Stimulated activated CD8-positive, alpha-beta memory T cell treated with anti-CD3 and anti-CD28 coated beads, Interleukin-4, amount 100 ng/mL, for 1 hour (primary cell): ENCODE results near the gene TF.

Experiments used
- DNase-seq, 2 donors: peaks; one replicate each; pipeline ENCODE4 v3.0.0-alpha.2; 2020; ENCODE audit warnings: low read depth in 2 of 2, low spot score in 1 of 2

The TF gene

DNA sequence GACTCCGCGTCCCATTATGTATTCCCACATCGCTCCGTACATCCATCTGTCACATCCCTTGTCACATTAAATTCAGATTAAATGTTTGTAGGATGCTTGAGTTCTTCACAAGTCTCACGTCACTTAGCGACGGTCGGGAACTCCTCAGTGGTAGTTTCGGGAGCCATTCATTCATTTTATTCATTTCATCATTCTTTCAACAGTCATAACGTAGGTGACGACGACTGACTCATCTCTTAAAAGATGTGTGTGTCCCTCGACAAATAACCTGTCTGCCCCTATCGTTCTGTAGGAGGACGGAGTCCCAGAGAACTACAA lies 59.1 kb downstream of the TF start:
- no peak for DNase-seq

DNA sequence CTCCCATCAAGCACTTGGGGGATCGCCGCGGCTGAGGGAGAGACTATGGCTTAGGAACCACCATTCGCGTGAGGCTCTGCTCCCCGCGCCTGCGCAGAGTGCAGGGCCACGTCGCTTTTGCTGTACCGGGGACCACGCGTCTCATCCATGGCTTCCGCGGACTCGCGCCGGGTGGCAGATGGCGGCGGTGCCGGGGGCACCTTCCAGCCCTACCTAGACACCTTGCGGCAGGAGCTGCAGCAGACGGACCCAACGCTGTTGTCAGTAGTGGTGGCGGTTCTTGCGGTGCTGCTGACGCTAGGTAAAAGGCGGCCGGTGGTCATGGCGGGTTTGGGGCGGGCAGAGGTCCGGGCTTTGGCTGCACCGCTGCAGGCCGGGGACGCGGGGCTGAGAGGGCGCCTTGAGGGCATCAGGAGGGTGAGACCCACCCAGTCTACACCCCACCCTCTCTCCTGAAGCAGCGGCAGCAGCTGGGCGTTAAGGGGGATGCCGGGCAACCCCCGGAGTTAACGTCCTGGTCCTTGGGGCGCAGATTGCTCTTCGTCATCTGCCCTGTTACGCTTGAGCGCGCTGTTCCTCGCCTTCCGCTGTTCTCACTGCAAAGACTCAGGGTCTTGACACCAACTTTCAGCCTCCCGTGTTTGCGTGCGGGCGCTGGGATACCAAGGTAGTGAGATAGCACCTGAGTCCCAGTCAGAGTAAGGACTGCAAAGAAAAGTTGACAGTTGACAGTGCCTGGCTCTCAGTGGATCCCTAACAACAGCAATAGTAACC lies 59.7 kb downstream of the TF start, which contains the start of gene SRPRB:
TSS of gene SRPRB (plus strand) at position 114 of the 774 bp plus-strand sequence. CDS start at position 148, 34 bp downstream.
- DNase-seq, result peak; percentile 82 to 90

DNA sequence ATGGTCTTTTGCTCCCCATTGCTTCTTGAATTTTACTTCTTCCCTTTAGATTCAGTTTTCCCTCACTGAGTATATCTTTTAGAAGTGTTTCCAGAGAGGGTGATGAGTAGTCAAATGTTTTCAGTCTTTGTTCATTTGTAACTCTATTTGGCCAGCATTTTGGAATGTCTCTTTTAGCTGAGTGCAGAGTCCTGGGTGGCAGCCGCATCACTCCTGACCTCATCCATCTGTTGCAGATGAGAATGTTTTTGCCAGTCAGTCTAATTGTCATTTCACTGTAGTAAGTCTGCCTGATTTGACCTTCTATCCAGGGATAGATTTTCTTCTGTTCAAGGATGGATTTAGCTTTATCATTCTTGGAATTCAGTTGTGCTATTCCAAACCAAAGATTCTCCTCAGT lies 66.7 kb downstream of the TF start:
- no peak for DNase-seq

DNA sequence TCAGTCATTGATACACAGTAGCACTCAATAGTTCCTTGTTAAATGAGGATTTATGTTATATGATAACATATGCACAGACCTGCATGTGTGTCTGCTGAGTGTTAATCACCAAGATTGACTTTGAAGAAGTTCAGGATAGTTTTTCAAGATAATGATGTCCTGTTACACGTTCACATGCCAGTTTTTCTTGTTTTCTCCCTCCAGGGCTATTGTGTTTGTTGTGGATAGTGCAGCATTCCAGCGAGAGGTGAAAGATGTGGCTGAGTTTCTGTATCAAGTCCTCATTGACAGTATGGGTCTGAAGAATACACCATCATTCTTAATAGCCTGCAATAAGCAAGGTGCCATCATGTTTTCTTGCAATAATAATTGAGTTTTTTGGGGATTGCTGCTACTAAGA lies 69.2 kb downstream of the TF start:
- no peak for DNase-seq

DNA sequence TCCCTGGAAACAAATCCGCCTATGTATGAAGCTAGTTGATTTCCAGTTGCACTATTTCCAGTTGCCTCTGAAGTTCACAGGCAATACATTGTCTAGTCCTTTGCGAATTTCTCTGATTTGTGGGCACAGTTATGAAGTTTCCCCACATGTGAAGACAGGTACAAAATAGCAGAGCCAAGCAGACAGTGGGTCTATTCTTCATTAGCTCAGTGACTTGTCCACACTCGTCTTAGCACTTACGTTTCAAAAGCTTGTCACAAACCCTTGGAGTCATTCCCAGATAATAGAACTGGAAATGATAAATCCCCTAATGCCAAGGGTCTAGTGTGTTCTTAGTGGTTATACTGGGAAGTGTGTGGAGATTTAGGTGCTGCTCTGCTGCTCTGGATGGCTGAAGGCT lies 73.9 kb downstream of the TF start:
- no peak for DNase-seq

GRCh38 chr3:133820889-133821675 lies 74.9 kb downstream of the TF start:
- DNase-seq, result no peak

DNA sequence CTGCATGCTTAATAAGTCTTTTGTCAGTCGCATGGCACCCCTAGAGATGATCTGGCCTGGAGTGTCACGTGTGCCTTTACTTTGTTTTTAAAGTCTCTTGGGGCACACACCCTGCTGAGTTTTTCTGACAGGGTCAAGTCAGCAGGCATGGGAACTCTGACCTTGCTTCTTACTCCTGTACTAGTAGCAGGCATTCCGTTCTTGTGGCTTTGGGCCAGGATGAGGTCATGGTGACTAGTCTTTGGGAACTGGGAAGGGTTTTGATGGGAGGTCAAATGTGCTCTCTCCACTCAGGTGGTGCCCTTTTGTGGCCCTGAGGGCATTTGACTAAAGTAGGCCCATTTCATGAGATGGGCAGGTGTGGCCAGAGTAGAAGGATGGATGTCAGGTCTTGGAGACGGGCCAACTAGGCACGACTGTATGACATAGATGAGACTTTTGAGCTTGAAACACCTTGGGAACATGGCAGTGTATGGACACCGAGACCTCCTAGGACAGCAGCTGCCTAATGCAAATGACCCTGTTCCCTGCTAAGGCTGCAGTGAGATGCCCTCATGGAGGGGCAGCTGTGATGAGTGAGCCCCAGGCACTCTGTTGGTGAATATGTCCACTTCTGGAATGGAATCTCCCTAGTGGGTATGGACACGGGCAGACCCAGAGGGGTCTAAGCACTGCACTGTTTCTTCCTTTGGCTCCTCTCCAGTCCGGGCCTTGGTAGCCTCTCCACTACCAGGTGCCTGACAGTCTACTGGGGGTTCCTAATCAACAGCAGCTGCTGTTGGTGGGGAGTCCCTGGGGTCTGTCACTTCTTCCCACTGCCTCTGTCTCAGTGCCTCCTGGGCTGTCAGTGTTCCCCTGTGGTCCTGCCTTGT lies 75.8 kb downstream of the TF start:
- DNase-seq, result no peak

DNA sequence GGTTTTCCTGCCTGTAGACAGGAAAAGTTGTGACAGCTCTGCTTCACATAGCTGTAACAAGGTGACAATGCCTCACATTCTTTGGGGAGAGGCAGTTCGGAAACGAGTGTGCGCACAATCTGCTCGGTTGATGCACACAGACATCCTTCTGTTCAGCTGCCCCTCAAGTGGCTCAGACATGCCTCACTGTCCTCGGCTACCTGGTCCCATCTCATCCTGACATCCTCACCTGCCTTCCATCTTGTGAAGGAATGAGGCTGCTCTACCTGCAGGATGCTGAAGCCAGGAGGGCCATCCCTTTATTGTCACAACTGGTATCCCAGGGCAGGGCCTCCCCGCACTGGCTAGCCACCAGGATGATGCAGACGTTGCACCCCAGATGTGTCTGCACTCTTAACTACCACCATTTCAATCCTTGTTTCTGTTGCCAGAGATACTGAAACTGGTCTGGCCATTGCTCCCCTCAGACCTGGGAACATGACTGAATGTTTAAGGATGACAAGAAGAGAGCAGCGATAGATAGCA lies 78.8 kb downstream of the TF start:
- no peak for DNase-seq

DNA sequence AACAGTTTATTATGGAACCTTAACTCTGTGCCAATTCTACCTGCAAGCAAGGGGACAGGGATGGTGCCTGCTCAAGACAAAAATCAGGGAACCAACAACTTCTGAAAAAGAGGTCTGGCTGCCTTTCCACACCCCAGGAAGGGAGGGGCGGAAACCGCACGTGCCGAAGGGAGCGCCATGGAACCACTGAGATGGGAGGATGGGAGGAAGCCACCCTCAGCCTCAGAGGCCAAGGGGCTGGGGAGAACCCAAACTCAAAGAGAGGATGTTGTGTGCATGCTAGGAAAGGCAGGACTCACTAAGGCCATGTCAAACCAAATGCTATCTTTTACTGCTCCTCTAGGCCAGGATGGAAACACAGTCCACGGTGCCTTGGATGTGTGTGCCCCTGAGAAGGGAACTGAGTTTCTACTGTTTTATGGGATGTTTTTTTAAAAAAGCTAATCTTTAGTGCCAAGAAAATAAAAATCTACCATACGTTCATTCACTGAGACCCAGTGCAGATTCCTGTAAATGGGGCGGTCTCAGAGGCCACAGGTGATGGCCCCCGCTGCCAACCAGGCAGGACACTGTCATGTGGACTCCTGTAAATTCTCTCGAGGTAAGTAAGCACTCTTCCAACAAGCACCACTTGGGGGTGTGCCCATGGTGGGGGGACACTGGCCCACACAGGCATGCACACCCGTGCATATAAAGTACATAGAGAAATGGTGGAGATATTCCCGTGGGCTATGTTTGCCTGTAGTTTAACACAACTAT lies 80.0 kb downstream of the TF start:
- no peak for DNase-seq

DNA sequence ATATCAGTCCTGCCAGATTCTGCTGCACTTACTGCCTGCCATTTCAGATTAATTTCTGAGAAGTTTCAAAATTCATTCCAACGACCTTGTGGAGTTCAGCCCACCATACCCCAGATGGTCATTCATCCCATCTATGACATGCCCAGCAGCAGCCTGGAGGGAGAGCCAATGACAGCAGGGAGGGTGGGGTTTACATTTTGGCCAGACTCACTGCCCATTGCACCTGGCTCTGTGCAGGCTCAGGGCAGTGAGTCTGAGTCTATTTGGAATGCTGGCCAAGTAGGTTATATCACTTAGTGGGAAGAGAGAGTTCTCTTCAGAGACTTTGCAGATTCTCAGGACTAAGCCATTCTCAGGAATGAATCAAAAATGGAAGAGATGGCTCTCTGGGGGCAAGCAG lies 80.9 kb downstream of the TF start:
- no peak for DNase-seq

GRCh38 chr3:133827684-133828083 lies 81.5 kb downstream of the TF start:
- no peak for DNase-seq

- no peak for DNase-seq
Measured at GRCh38 chr3:133828576-133829309, 82.5 kb downstream of the TF start.

- DNase-seq, result no peak
Measured at GRCh38 chr3:133829310-133829707, 83.1 kb downstream of the TF start.

GRCh38 chr3:133830071-133830470 lies 83.9 kb downstream of the TF start:
- DNase-seq, result no peak

DNA sequence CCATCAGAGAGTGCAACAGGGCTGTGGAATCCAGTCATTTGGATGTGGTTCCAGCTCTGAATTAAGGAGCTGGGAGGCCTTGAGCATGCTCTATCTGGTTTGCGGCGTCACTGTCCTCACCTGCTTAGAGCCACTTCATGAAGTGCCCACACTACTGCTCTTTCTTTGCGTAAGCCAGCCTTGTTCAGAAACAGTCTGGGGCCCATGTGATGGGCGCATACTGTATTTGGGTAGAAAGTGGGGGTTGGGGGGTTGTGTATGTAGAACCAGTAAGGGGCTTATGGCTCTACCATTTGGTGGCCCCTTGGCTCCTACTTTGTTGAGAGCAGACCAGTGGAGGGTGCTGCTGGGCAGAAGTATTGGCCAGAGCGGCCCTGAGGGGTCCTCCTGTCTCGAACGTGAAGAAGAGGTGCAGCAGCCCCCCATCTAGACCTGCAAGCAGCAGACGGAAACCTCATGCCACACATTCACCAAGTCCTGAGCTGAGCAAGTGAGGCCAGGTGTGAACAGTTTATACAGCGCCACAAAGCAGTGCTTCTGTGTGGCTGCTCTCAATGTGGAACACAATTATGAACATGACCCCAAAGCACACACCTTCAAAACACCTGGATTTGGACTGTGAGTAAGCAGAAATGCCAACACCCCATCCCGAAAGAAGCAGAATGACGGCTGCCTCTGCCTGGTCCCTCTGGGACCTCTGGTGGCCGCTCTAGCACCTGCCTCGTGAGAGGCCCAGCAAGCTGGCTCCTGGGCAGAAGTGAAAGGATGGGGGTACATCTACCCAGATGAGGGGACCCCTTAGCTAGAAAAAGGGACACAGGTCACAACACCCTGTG lies 86.0 kb downstream of the TF start:
- DNase-seq, result no peak

GRCh38 chr3:133832802-133833144 lies 86.6 kb downstream of the TF start:
- DNase-seq, result no peak

GRCh38 chr3:133833267-133833666 lies 87.1 kb downstream of the TF start:
- no peak for DNase-seq

DNA sequence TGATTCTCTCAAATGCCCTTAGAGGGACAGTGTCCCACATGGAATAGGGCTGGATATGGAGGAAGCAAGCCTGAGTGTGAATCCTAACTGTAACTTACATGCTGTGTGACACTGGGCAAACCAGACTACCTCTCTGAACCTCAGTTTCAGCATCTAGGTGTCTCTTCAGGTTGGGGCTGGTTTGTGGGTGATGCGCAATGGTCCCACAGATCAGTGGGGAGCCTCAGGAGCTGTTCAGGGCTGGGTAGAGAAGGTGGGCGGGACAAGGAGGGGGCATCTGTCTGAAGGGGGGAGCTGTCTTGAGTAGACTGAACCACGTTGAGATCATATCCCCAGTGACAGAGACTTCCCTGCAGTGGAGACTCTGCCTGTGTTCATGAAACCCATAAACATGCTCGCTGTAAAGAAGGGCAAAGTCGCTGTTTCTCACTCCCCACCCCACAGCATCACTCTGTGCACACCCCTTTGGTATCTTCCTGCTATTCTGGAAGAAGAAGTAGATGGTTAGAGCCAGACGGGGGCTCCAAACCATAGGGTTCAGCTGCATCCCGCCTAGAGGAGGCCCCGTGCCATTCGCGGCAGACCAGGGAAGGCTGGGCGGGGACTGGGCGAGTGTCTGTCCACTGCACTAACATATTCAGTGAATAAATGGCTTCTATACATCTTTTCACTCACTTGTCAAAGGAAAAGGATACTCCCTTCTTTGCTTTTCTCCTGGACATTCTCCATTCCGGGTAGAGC lies 87.9 kb downstream of the TF start:
- DNase-seq, result no peak
